ENCODE results near the gene SEMA6A. TPM values are rescaled to one million over a fixed set of nuclear protein-coding genes. Genes with fewer than 3 reads are reported as not detected.

Gene SEMA6A
- polyA plus RNA-seq, 1 of the 3 experiments (the other 2 are of a cell fraction) = 0.18 TPM

DNA sequence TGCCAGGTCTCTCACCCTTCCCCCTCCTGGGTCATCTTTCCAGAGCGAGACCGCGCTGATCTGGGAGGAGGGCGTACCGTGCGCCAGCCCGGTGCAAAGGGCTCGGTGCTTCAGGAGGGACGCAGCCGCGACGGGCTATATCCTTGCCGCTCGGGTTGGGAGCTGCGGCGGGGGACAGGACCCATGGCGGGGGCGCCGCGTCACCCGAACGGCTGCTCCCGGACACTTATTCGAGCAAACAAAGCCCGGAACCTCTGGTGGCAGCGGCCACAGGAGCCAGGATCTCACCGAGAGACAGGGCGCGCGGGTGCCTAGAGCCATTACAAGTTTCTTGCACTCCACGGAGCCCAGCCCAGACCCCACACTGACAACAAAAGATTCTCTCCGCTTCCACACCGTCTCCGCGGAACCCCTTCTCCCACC lies 1.3 kb downstream of the SEMA6A start:
- no peaks in the 10 kb centered on the region for H3K36me3 ChIP-seq (replicated peaks in 1 of 2; ENCODE audit: control insufficient read depth in 1 of 2, insufficient read depth in 2 of 2, low read length in 1 of 2)
- 0% methylated on average over 9 of the region's 35 CpGs for WGBS (ENCODE audit: low lambda C conversion rate)
- H3F3A ChIP-seq (replicated peaks; ENCODE audit: insufficient read depth) = no peaks in the 10 kb centered on the region
- H3K27me3 ChIP-seq (ENCODE audit: insufficient read depth) = peaks cover 55% of the 10 kb centered on the region
- peak overlapping the region; percentile 56 to 76; a peak in 3 of 4 replicates for H3K4me3 ChIP-seq (ENCODE audit: low read depth in 2 of 2, low read length in 1 of 2)
- H3K9me3 ChIP-seq = no peaks in the 10 kb centered on the region
- no peak overlapping the region for H3K9ac ChIP-seq
- peak overlapping the region in 1 of 2 experiments; percentile 73; a peak in 2 of 4 replicates for H3K27ac ChIP-seq (ENCODE audit: low read depth in 2 of 2, low read length in 1 of 2)
- H3K4me1 ChIP-seq (ENCODE audit: control insufficient read depth in 1 of 2, insufficient read depth in 2 of 2, low read depth in 1 of 2, low read length in 1 of 2) = peaks cover 0 to 22% of the 10 kb centered on the region in 2 experiments; a peak in 1 of 4 replicates
- H2AFZ ChIP-seq (ENCODE audit: low read depth) = no peak overlapping the region
- peak; percentile 64 for DNase-seq
- H3K4me2 ChIP-seq = peak overlapping the region; percentile 99
- CTCF ChIA-PET = interaction anchor here (1.0 to 6.5 kb wide), 4 partner anchors 18 to 881 kb away, joined by 3 to 46 read pairs (median 8); no protein-coding TSS in a partner anchor
- TF ChIP-seq CTCF (IDR thresholded peaks at IDR 0.05) (no peak), RAD21 (IDR thresholded peaks at IDR 0.05; ENCODE audit: low read length) (no peak), EZH2phosphoT487 (IDR thresholded peaks at IDR 0.05; ENCODE audit: borderline replicate concordance, low read depth) (no peak), FOXJ3 (CRISPR knock-in tag; IDR thresholded peaks at IDR 0.05) (no peak), JUND (IDR thresholded peaks at IDR 0.05) (no peak), ELF1 (IDR thresholded peaks at IDR 0.05) (no peak)
- no peaks in the 10 kb centered on the region for H3K9me2 ChIP-seq
- POLR2A ChIA-PET = no interaction called here
- no peaks in the 10 kb centered on the region for H3K79me2 ChIP-seq (ENCODE audit: insufficient read depth)
- H4K20me1 ChIP-seq (ENCODE audit: insufficient read depth) = no peaks in the 10 kb centered on the region

- H3K9ac ChIP-seq = no peak overlapping the region
- WGBS (ENCODE audit: low lambda C conversion rate) = 7% methylated on average over 22 of the region's 54 CpGs
- no peaks in the 10 kb centered on the region for H3K9me2 ChIP-seq
- peak overlapping the region; percentile 32 to 56 for H3K4me3 ChIP-seq (ENCODE audit: low read depth in 2 of 2, low read length in 1 of 2)
- H3K36me3 ChIP-seq (replicated peaks in 1 of 2; ENCODE audit: control insufficient read depth in 1 of 2, insufficient read depth in 2 of 2, low read length in 1 of 2) = no peaks in the 10 kb centered on the region
- peak; percentile 78 for DNase-seq
- no peaks in the 10 kb centered on the region for H4K20me1 ChIP-seq (ENCODE audit: insufficient read depth)
- H3K4me1 ChIP-seq (ENCODE audit: control insufficient read depth in 1 of 2, insufficient read depth in 2 of 2, low read depth in 1 of 2, low read length in 1 of 2) = peaks cover 0 to 22% of the 10 kb centered on the region in 2 experiments; a peak in 1 of 4 replicates
- H3K4me2 ChIP-seq = peak overlapping the region; percentile 99
- no peaks in the 10 kb centered on the region for H3K9me3 ChIP-seq
- peaks cover 55% of the 10 kb centered on the region for H3K27me3 ChIP-seq (ENCODE audit: insufficient read depth)
- H3K27ac ChIP-seq (ENCODE audit: low read depth in 2 of 2, low read length in 1 of 2) = peak overlapping the region in 1 of 2 experiments; percentile 73; a peak in 2 of 4 replicates
- no peaks in the 10 kb centered on the region for H3K79me2 ChIP-seq (ENCODE audit: insufficient read depth)
- POLR2A ChIA-PET = no interaction called here
- no peaks in the 10 kb centered on the region for H3F3A ChIP-seq (replicated peaks; ENCODE audit: insufficient read depth)
- peak; percentile 33; the same call in 1 of the 2 replicates for TF ChIP-seq MXI1 (IDR thresholded peaks at IDR 0.05; ENCODE audit: low read depth, low read length)
- TF ChIP-seq, protein P1, sequence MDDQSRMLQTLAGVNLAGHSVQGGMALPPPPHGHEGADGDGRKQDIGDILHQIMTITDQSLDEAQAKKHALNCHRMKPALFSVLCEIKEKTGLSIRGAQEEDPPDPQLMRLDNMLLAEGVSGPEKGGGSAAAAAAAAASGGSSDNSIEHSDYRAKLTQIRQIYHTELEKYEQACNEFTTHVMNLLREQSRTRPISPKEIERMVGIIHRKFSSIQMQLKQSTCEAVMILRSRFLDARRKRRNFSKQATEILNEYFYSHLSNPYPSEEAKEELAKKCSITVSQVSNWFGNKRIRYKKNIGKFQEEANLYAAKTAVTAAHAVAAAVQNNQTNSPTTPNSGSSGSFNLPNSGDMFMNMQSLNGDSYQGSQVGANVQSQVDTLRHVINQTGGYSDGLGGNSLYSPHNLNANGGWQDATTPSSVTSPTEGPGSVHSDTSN (IDR thresholded peaks at IDR 0.05) = no peak
- CTCF ChIA-PET = interaction anchor here (0.8 to 6.5 kb wide), 6 partner anchors 17 to 882 kb away, joined by 3 to 46 read pairs (median 3); no protein-coding TSS in a partner anchor
- H2AFZ ChIP-seq (ENCODE audit: low read depth) = no peak overlapping the region
Observed at GRCh38 chr5:116572350-116573278, 2.0 kb downstream of the SEMA6A start.
